Natural killer cell (primary cell): Measurements from ENCODE around the gene ZNF618. TPM values are rescaled to one million over a fixed set of nuclear protein-coding genes. Genes with fewer than 3 reads are reported as not detected.

Source experiments
- ATAC-seq, 3 donors: fragments of 150-1000 bp in 2 of 3; fragments of 200-7000 bp in 1 of 3; cut with Tn5 transposase; 1 replicate in 1 of 3; 2 replicates in 2 of 3; pipeline ENCODE4 v1.10.0; 2021; ENCODE audit warnings: mild to moderate bottlenecking in 2 of 3, moderate library complexity in 2 of 3
- DNase-seq, 2 donors: peaks; one replicate each; pipeline versions ENCODE4 v3.0.0 to v3.0.0-alpha.2; 2013 to 2021; ENCODE audit warnings: mixed read lengths in 1 of 2
- H3K27ac ChIP-seq: one replicate; pipeline ENCODE4 v1.5.1; 2013; ENCODE audit warnings: mild to moderate bottlenecking, low read length
- H3K27me3 ChIP-seq: one replicate; pipeline ENCODE4 v1.6.1; 2013; ENCODE audit warnings: low read length; ENCODE audit not compliant: control insufficient read depth, insufficient read depth
- H3K36me3 ChIP-seq: one replicate; pipeline ENCODE4 v1.6.1; 2013; ENCODE audit warnings: low read length; ENCODE audit not compliant: control insufficient read depth, insufficient read depth
- H3K4me1 ChIP-seq: one replicate; pipeline ENCODE4 v1.6.1; 2013; ENCODE audit warnings: low read length; ENCODE audit not compliant: control insufficient read depth, insufficient read depth
- H3K4me3 ChIP-seq: one replicate; pipeline ENCODE4 v1.5.1; 2013; ENCODE audit warnings: low read length
- H3K9me3 ChIP-seq: one replicate; pipeline ENCODE4 v1.6.1; 2013; ENCODE audit warnings: low read length; ENCODE audit not compliant: control insufficient read depth, insufficient read depth
- H3K27ac Mint-ChIP-seq, 2 donors: one replicate each; pipeline ENCODE4 v1.8.0; 2022; ENCODE audit warnings: mild to moderate bottlenecking in 2 of 2, mixed read lengths in 2 of 2, moderate library complexity in 1 of 2
- H3K27me3 Mint-ChIP-seq, 2 donors: one replicate each; pipeline ENCODE4 v1.8.0; 2022; ENCODE audit warnings: low read depth in 2 of 2, mixed read lengths in 2 of 2
- H3K36me3 Mint-ChIP-seq: one replicate; pipeline ENCODE4 v1.8.0; 2022; ENCODE audit warnings: mixed read lengths
- H3K4me1 Mint-ChIP-seq, 2 donors: one replicate each; pipeline ENCODE4 v1.8.0; 2022; ENCODE audit warnings: mixed read lengths in 2 of 2
- H3K4me3 Mint-ChIP-seq: one replicate; pipeline ENCODE4 v1.8.0; 2022; ENCODE audit warnings: mild to moderate bottlenecking, moderate library complexity, mixed read lengths
- H3K9me3 Mint-ChIP-seq, 2 donors: one replicate each; pipeline ENCODE4 v1.8.0; 2022; ENCODE audit warnings: mixed read lengths in 2 of 2
- CTCF ChIP-seq: fragments of 200-600 bp; IDR thresholded peaks from one replicate; pipeline ENCODE4 v1.8.0; 2022; ENCODE audit warnings: antibody characterized with exemption
- WGBS: methylation state at CpG from one replicate; pipeline ENCODE4 v1.1.7; 2013; ENCODE audit warnings: missing lambda C conversion rate; ENCODE audit not compliant: insufficient coverage; 5-methylcytosine and 5-hydroxymethylcytosine counted together
- intact Hi-C: fragments of 100-400 bp; cut with micrococcal nuclease; formaldehyde crosslinking; loops from one replicate; pipeline ENCODE4 v1.14.2; 2022
- total RNA-seq, 4 donors: library from RNA; stranded (reverse); fragments of 120-200 nt in 1 of 4; gene quantifications; one replicate each; pipeline versions ENCODE4 v1.2.3 to v1.2.4, GENCODE V29; 2013 to 2022

The ZNF618 gene
- total RNA-seq, 3 donors from 2014 or later (not counting 1 experiment from before 2014, with no cell fraction given) = 9.2 to 10.7 (median 10.0) TPM

GRCh38 chr9:113931777-113932176, 55.7 kb downstream of the ZNF618 start:
- no peak overlapping the region for H3K4me3 Mint-ChIP-seq
- 89% methylated on average over 3 of the region's 4 CpGs for WGBS
- no peaks in the 10 kb centered on the region for H3K27me3 Mint-ChIP-seq
- Histone ChIP-seq H3K9me3 (no peaks in the 10 kb centered on the region), H3K4me3 (no peak overlapping the region), H3K27ac (no peak overlapping the region), H3K4me1 (no peaks in the 10 kb centered on the region), H3K27me3 (no peaks in the 10 kb centered on the region), H3K36me3 (no peaks in the 10 kb centered on the region)
- peaks cover 7% of the 10 kb centered on the region for H3K36me3 Mint-ChIP-seq
- ATAC-seq = no peak
- H3K27ac Mint-ChIP-seq = no peak overlapping the region
- DNase-seq = no peak
- H3K9me3 Mint-ChIP-seq = peaks cover 0 to 6% of the 10 kb centered on the region in 2 donors
- TF ChIP-seq CTCF = no peak
- intact Hi-C loops = no loop called here
- H3K4me1 Mint-ChIP-seq = peaks cover 0 to 9% of the 10 kb centered on the region in 2 donors

GRCh38 chr9:113932906-113933584, 56.9 kb downstream of the ZNF618 start:
- H3K9me3 Mint-ChIP-seq = peaks cover 0 to 6% of the 10 kb centered on the region in 2 donors
- Histone ChIP-seq H3K27me3 (no peaks in the 10 kb centered on the region), H3K9me3 (no peaks in the 10 kb centered on the region), H3K27ac (no peak overlapping the region), H3K4me1 (no peaks in the 10 kb centered on the region), H3K4me3 (no peak overlapping the region), H3K36me3 (no peaks in the 10 kb centered on the region)
- intact Hi-C loops = no loop called here
- H3K4me1 Mint-ChIP-seq = peaks cover 5 to 8% of the 10 kb centered on the region in 2 donors
- H3K27ac Mint-ChIP-seq = no peak overlapping the region
- no peak for DNase-seq
- 90% methylated on average over 8 of the region's 8 CpGs for WGBS
- no peak for TF ChIP-seq CTCF
- no peaks in the 10 kb centered on the region for H3K27me3 Mint-ChIP-seq
- no peak for ATAC-seq
- H3K36me3 Mint-ChIP-seq = peaks cover 6% of the 10 kb centered on the region
- no peak overlapping the region for H3K4me3 Mint-ChIP-seq

- no peak for TF ChIP-seq CTCF
- no peak for DNase-seq
- no peaks in the 10 kb centered on the region for H3K9me3 ChIP-seq
- no peak overlapping the region for H3K4me3 Mint-ChIP-seq
- H3K9me3 Mint-ChIP-seq = no peaks in the 10 kb centered on the region
- no peaks in the 10 kb centered on the region for H3K36me3 Mint-ChIP-seq
- no peaks in the 10 kb centered on the region for H3K27me3 ChIP-seq
- no peaks in the 10 kb centered on the region for H3K36me3 ChIP-seq
- ATAC-seq = no peak
- H3K4me3 ChIP-seq = no peak overlapping the region
- no peak overlapping the region for H3K27ac Mint-ChIP-seq
- H3K4me1 ChIP-seq = no peaks in the 10 kb centered on the region
- H3K27me3 Mint-ChIP-seq = no peaks in the 10 kb centered on the region
- H3K4me1 Mint-ChIP-seq = peaks cover 0 to 8% of the 10 kb centered on the region in 2 donors
- intact Hi-C loops = no loop called here
- H3K27ac ChIP-seq = no peak overlapping the region
Measured at GRCh38 chr9:113933671-113934070, 57.6 kb downstream of the ZNF618 start.
